Ovary (tissue), 9 donors: Measurements from ENCODE around the gene RABGAP1L. TPM values are rescaled to one million over a fixed set of nuclear protein-coding genes. Genes with fewer than 3 reads are reported as not detected.

Source experiments
- DNase-seq, 5 donors: peaks; one replicate each; pipeline ENCODE4 v3.0.0-alpha.2; 2019 to 2020
- H3K27ac ChIP-seq, 2 donors: fragments of 200-600 bp; one replicate each; pipeline versions ENCODE4 v1.5.1 to v1.8.0; 2019 to 2022
- H3K27me3 ChIP-seq: fragments of 200-600 bp; one replicate; pipeline ENCODE4 v1.8.0; 2022
- H3K36me3 ChIP-seq: fragments of 200-600 bp; sonication (generic); one replicate; pipeline ENCODE4 v1.5.1; 2019
- H3K4me1 ChIP-seq: one replicate; pipeline ENCODE4 v1.8.1; 2013; ENCODE audit warnings: mild to moderate bottlenecking, moderate library complexity; ENCODE audit not compliant: insufficient read depth
- H3K4me3 ChIP-seq: fragments of 200-600 bp; sonication (generic); one replicate; pipeline ENCODE4 v1.5.1; 2017
- H3K9me3 ChIP-seq, 2 donors: fragments of 200-600 bp in 1 of 2; sonication (generic) in 1 of 2; one replicate each; pipeline versions ENCODE4 v1.5.1 to v1.8.1; 2013 to 2019; ENCODE audit warnings: mild to moderate bottlenecking in 1 of 2, moderate library complexity in 1 of 2
- EP300 ChIP-seq: sonication (generic); formaldehyde crosslinking; IDR thresholded peaks from one replicate; pipeline ENCODE4 v1.6.1; 2017; ENCODE audit warnings: antibody characterized with exemption
- POLR2A ChIP-seq: fragments of 450-650 bp; IDR thresholded peaks from one replicate; pipeline ENCODE4 v1.6.1; 2017; ENCODE audit warnings: antibody characterized with exemption, mild to moderate bottlenecking, moderate library complexity
- WGBS, 3 donors: extraction: QIAGEN DNeasy Blood & Tissue Kit in 1 of 3; methylation state at CpG; one replicate each; pipeline versions ENCODE4 v1.1.5 to v1.1.7; 2013 to 2017; 5-methylcytosine and 5-hydroxymethylcytosine counted together
- intact Hi-C, 4 donors: fragments of 100-400 bp; cut with DNase I; formaldehyde crosslinking; loops; one replicate each; pipeline versions ENCODE4 v1.11.0 to v1.15.1; 2022 to 2023
- polyA plus RNA-seq, 2 donors: library from polyadenylated mRNA; stranded (reverse); fragments of 200-250 nt in 1 of 2; fragments of 350-450 nt in 1 of 2; fragmentation: Illumina TruSeq in 1 of 2; extraction: RNeasy Lipid Tissue Mini Kit (QIAGEN cat#74804) in 1 of 2; gene quantifications; one replicate each; pipeline ENCODE4 v1.2.3, GENCODE V29; 2013 to 2014
- total RNA-seq, 7 donors: library from RNA; depleted of rRNA in 2 of 7; stranded (reverse); fragments of >200 nt in 2 of 7; fragmentation: NEBNext Ultra II Directional in 3 of 7; extraction: Animal tissue kit (Norgen Biotek cat#: 25700) in 3 of 7; gene quantifications; one replicate each; pipeline versions ENCODE4 v1.1.0 to v1.2.4, GENCODE V29; 2016 to 2023
- TF ChIP-seq, protein P1 (sequence below), 3 donors: fragments of 450-650 bp in 2 of 3; fragments of 200-600 bp in 1 of 3; IDR thresholded peaks; one replicate each; pipeline versions ENCODE4 v1.5.1 to v1.8.0; 2016 to 2022; ENCODE audit warnings: antibody characterized with exemption in 3 of 3, mild to moderate bottlenecking in 1 of 3
- donor health status: DM: no; HTN: no; CAD: no; lungs with moderate emphysema.
- donor health status: DM: no; HTN: no; CAD: no.
- donor health status: Bipolar disorder and iron deficiency.
- donor health status: DM: yes; HTN: yes; CAD: no.
- donor health status: DM: no; HTN: no; CAD: no.
- donor health status: DM: yes; HTN: yes; CAD: no.

The RABGAP1L gene
- total and polyA plus RNA-seq, 9 donors, result 17.1 to 56.5 (median 43.6) TPM

DNA sequence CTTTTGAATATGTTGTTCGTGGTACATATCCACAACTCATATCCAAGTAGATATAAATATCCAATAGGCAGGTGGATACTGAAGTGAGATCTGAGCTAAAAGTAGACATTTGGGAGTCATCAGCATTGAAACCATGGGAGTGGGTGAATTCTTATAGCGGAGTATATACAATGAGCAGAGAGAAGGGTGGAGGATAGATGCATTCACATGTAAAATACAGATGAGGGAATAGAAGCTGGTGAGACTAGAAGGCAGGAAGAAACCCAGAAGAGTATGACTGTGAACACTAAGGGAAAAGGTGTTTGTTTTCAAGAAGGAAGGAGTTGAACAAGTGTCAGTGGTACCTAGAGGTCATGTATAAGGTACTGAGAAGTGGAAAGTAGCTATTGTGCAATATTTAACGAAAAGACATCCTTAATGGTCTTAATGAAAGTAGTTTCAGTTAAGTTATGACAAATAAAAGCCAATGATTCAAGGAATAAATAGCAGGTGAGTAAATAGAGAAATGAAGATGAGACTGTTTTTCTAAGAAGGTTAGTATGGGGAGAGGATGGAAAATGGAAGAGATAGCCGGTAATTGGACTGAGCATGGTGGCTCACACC, 658.8 kb downstream of the RABGAP1L start:
- no peak for TF ChIP-seq POLR2A
- TF ChIP-seq EP300, result no peak
- TF ChIP-seq, protein P1, sequence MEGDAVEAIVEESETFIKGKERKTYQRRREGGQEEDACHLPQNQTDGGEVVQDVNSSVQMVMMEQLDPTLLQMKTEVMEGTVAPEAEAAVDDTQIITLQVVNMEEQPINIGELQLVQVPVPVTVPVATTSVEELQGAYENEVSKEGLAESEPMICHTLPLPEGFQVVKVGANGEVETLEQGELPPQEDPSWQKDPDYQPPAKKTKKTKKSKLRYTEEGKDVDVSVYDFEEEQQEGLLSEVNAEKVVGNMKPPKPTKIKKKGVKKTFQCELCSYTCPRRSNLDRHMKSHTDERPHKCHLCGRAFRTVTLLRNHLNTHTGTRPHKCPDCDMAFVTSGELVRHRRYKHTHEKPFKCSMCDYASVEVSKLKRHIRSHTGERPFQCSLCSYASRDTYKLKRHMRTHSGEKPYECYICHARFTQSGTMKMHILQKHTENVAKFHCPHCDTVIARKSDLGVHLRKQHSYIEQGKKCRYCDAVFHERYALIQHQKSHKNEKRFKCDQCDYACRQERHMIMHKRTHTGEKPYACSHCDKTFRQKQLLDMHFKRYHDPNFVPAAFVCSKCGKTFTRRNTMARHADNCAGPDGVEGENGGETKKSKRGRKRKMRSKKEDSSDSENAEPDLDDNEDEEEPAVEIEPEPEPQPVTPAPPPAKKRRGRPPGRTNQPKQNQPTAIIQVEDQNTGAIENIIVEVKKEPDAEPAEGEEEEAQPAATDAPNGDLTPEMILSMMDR (IDR thresholded peaks at IDR 0.05), result no peak
- Histone ChIP-seq H3K4me1 (no peaks in the 10 kb centered on the region), H3K27ac (no peak overlapping the region), H3K9me3 (no peaks in the 10 kb centered on the region), H3K36me3 (no peaks in the 10 kb centered on the region), H3K27me3 (no peaks in the 10 kb centered on the region), H3K4me3 (no peak overlapping the region)
- no peak for DNase-seq
- intact Hi-C loops, result no loop called here
- 68 to 78% (median 77%) methylated on average over 4 of the region's 4 CpGs for WGBS, 3 donors

DNA sequence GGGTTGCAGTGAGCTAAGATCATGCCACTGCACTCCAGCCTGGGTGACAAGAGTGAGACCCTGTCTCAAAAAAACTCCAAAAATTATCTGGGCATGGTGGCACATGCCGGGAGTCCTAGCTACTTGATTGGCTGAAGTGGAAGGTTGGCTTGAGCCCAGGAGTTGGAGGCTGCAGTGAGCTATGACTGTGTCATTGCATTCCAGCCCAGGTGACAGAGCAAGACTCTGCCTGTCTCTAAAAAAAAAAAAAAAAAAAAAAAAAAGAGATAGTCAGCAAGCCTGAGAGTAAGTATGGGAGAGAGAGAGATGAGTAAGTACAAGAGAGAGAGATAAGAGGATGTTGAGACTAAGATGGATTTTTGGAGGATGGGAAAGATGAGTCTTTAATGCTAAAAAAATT, 659.6 kb downstream of the RABGAP1L start:
- H3K36me3 ChIP-seq, result no peaks in the 10 kb centered on the region
- no peak overlapping the region for H3K4me3 ChIP-seq
- H3K9me3 ChIP-seq, result no peaks in the 10 kb centered on the region
- no peaks in the 10 kb centered on the region for H3K4me1 ChIP-seq
- H3K27ac ChIP-seq, result no peak overlapping the region
- TF ChIP-seq EP300 (no peak), POLR2A (no peak)
- TF ChIP-seq, protein P1 (IDR thresholded peaks at IDR 0.05), result no peak
- DNase-seq, result no peak
- 90 to 96% (median 93%) methylated on average over 1 of the region's 1 CpG for WGBS, 3 donors
- H3K27me3 ChIP-seq, result no peaks in the 10 kb centered on the region
- intact Hi-C loops, result no loop called here

DNA sequence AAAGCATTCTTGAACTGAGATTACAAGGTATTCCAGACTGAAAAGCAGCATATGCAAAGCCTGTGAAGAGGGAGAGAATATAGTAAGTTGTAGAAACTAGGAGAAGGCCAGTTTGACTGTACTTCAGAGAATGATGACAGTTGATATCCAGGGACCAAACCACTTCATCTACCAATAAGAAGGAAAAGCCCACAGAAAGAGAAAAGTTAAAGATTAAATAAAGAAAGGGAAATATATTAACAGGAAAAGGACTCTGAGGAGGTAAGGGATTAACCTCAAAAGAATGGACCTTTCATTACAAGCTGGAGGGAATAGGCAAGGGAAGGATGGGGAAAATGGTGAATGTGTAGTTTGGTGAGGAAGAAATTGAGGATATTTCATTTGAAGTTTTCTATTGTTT, 660.3 kb downstream of the RABGAP1L start:
- no peak for DNase-seq
- Histone ChIP-seq H3K36me3 (no peaks in the 10 kb centered on the region), H3K4me1 (no peaks in the 10 kb centered on the region), H3K9me3 (no peaks in the 10 kb centered on the region), H3K27me3 (no peaks in the 10 kb centered on the region), H3K27ac (no peak overlapping the region), H3K4me3 (no peak overlapping the region)
- intact Hi-C loops, result no loop called here
- TF ChIP-seq EP300 (no peak), POLR2A (no peak)
- TF ChIP-seq, protein P1 (IDR thresholded peaks at IDR 0.05), result no peak

DNA sequence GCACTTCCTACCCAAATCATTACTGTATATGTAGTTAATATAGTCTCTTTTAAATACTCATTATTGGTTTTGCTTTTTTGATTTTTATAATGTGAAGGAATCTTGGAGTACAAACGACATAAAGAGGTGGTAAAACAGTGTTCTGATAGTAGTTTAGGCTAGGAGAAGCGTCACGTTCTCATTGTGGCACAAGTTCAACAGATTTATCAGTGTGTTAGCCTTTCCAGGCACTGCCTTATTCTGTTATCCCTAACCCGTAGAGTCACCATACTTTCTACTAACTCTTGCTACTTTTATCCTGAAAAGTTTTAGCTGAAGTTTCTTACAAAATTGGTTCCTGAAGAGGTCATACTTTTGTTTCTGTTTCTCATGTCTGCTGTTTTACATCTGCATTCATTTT, 665.8 kb downstream of the RABGAP1L start:
- Histone ChIP-seq H3K27ac (no peak overlapping the region), H3K36me3 (no peaks in the 10 kb centered on the region), H3K9me3 (no peaks in the 10 kb centered on the region), H3K4me1 (no peaks in the 10 kb centered on the region), H3K4me3 (no peak overlapping the region), H3K27me3 (no peaks in the 10 kb centered on the region)
- WGBS, 3 donors, result 20 to 45% (median 20%) methylated on average over 4 of the region's 4 CpGs
- TF ChIP-seq EP300 (no peak), POLR2A (no peak)
- TF ChIP-seq, protein P1 (IDR thresholded peaks at IDR 0.05), result no peak
- no peak for DNase-seq
- intact Hi-C loops, result no loop called here
